ENCODE measurements around the gene TIAM2.
A peak's percentile ranks its signal among the peaks of the same experiment; 100 is the strongest.
"Not testable (repeated sequence)": the region's sequence is repeated elsewhere in the genome, so short reads cannot be mapped to it uniquely, and the experiment has no call there.

The TIAM2 gene

GRCh38 chr6:155183095-155183494 lies 188.0 kb downstream of the TIAM2 start:
- Histone ChIP-seq H3K27me3 (replicated peaks; ENCODE audit: control insufficient read depth, insufficient read depth, low read length) (no peaks in the 10 kb centered on the region), H3K4me3 (replicated peaks; ENCODE audit: low read depth, low read length) (peak overlapping the region; percentile 70), H3K36me3 (ENCODE audit: control insufficient read depth, insufficient read depth, low read length) (peaks cover 1% of the 10 kb centered on the region)
- no peak for TF ChIP-seq CTCF (IDR thresholded peaks at IDR 0.05; ENCODE audit: insufficient read depth, low read length, poor library complexity, severe bottlenecking)
- peak; percentile 69 for DNase-seq (ENCODE audit: extremely low read depth, insufficient read length)

- H3K27me3 ChIP-seq (replicated peaks; ENCODE audit: control insufficient read depth, insufficient read depth, low read length); DNase-seq (ENCODE audit: extremely low read depth, insufficient read length); H3K36me3 ChIP-seq (ENCODE audit: control insufficient read depth, insufficient read depth, low read length): not testable (repeated sequence)
- H3K4me3 ChIP-seq (replicated peaks; ENCODE audit: low read depth, low read length) = peak overlapping the region; percentile 70
These were observed 189.9 kb downstream of the TIAM2 start for GRCh38 chr6:155185041-155185440.

DNA sequence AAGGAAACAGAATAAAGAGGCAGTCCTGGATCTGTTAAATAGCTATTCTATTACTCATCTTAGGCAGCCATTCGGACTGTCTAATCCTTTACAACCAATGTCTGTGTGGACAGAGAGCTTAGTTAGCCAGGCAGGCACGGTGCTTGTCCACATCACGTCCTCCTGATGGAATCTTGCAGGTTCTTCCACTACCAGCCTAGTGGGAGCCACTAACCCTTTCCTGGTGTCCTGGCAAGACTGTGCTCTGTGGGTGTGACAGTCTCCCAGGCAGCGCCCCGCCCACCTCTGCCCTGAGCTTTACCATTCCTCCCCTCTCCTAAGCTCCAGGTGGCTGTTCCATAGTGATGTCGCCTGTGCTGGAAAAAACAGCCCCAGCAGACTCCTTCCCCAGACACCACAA lies 190.4 kb downstream of the TIAM2 start:
- no peak for TF ChIP-seq CTCF (IDR thresholded peaks at IDR 0.05; ENCODE audit: insufficient read depth, low read length, poor library complexity, severe bottlenecking)
- Histone ChIP-seq H3K36me3 (ENCODE audit: control insufficient read depth, insufficient read depth, low read length) (peaks cover 5% of the 10 kb centered on the region), H3K27me3 (replicated peaks; ENCODE audit: control insufficient read depth, insufficient read depth, low read length) (no peaks in the 10 kb centered on the region), H3K4me3 (replicated peaks; ENCODE audit: low read depth, low read length) (peak overlapping the region; percentile 70)
- DNase-seq (ENCODE audit: extremely low read depth, insufficient read length) = no peak

DNA sequence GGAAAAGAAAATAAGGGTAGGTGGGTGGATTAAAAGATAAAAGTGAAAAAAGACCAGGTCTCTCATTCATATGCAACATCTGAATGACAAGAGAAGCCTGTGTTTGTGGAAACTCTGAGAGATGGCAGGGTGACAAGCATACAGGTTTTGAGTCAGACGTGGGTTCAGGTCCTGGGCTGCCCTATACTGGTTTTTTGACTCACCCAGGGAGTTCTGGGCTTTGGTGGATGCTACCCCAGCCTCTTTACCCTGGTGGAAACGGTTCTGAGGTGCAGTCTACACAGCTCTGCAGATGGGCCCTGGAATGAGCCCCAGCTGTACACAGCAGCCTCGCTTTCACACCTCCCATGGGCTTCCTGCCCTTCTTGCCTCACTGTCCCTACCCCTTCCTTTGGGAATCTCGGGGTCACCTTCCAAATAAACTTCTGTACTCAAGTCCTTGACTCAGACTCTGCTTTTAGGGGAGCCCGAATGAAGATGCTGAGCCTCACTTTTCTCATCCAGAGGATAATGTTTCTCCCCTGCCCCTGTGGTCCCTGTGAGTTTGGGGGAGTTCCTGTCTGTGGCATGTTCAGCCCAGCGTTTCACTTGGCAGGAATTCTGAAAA lies 191.0 kb downstream of the TIAM2 start:
- DNase-seq (ENCODE audit: extremely low read depth, insufficient read length) = no peak
- no peak for TF ChIP-seq CTCF (IDR thresholded peaks at IDR 0.05; ENCODE audit: insufficient read depth, low read length, poor library complexity, severe bottlenecking)
- Histone ChIP-seq H3K27me3 (replicated peaks; ENCODE audit: control insufficient read depth, insufficient read depth, low read length) (no peaks in the 10 kb centered on the region), H3K36me3 (ENCODE audit: control insufficient read depth, insufficient read depth, low read length) (peaks cover 6% of the 10 kb centered on the region), H3K4me3 (replicated peaks; ENCODE audit: low read depth, low read length) (peak overlapping the region; percentile 70)

DNA sequence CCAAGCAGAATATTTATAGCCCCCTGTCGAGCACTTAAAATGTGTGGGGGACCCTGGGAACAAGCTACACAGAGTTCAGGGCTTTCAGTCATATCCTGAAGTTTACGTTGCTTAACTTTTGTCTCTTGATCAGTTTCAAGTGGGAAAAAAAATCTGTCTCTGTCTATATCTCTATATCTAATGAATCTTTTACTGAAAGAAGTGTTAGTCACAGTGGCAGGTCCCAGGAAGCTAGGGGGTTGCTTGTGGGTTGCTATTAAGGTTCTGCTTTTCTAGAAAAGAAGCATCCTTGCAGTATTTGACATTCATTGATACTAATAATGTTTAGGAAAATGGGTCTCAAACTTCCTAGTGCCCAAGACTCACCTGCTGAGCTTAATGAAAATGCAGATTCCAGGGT lies 192.0 kb downstream of the TIAM2 start:
- Histone ChIP-seq H3K27me3 (replicated peaks; ENCODE audit: control insufficient read depth, insufficient read depth, low read length) (no peaks in the 10 kb centered on the region), H3K36me3 (ENCODE audit: control insufficient read depth, insufficient read depth, low read length) (peaks cover 7% of the 10 kb centered on the region), H3K4me3 (replicated peaks; ENCODE audit: low read depth, low read length) (peak overlapping the region; percentile 70)
- no peak for TF ChIP-seq CTCF (IDR thresholded peaks at IDR 0.05; ENCODE audit: insufficient read depth, low read length, poor library complexity, severe bottlenecking)
- no peak for DNase-seq (ENCODE audit: extremely low read depth, insufficient read length)

DNA sequence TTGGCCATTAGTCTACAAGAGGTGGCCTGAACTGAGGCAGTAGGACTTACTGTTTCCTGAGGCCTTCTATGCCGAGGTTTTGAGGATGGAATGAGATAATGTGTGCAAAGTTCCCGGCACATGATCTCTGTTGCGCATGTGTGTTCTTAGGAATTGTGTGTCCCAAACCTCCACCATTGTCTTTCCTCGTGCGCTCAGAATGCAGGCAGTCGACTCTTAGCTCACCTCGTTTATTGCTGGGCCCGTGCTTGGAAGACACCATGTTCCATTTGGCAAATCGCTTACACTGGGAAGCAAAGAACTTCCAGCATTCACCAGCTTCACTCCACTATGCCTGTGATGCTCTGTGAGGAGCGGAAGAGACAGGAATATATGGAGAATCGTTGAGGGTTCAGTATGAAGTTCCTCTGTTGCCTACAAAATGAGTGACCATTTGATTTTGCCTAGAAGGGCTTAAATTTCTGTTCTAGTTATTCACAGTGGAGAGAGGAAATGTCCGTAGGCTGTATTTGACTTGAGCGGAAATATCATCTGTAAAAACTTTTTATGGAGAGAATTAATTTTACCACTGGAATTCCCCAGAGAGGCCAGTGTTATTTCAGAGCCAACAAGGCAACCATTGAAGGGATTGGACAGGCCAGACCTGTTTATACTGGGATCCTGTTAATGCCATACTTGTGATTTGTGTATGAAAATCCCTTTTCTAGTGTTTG lies 193.0 kb downstream of the TIAM2 start:
- no peak for DNase-seq (ENCODE audit: extremely low read depth, insufficient read length)
- H3K27me3 ChIP-seq (replicated peaks; ENCODE audit: control insufficient read depth, insufficient read depth, low read length) = no peaks in the 10 kb centered on the region
- peak overlapping the region; percentile 21; the same call in 1 of the 2 replicates for H3K4me3 ChIP-seq (replicated peaks; ENCODE audit: low read depth, low read length)
- TF ChIP-seq CTCF (IDR thresholded peaks at IDR 0.05; ENCODE audit: insufficient read depth, low read length, poor library complexity, severe bottlenecking) = no peak
- H3K36me3 ChIP-seq (ENCODE audit: control insufficient read depth, insufficient read depth, low read length) = peaks cover 7% of the 10 kb centered on the region

All from GM06990 (cell line).